Fibroblast of mammary gland (primary cell): Measurements from ENCODE around the gene PDE9A.

Experiments
- DNase-seq: peaks from one replicate; pipeline ENCODE4 v3.0.0-alpha.2; 2010; ENCODE audit warnings: low read depth
- H3K4me3 ChIP-seq: 2 replicates; pipeline ENCODE4 v1.5.1; 2011; ENCODE audit warnings: low read depth, mild to moderate bottlenecking, low read length, moderate library complexity; ENCODE audit not compliant: control insufficient read depth
- TF ChIP-seq, protein P1 (sequence below): conservative IDR thresholded peaks from 2 replicates; pipeline ENCODE4 v1.5.1; 2011; ENCODE audit warnings: low read depth, low read length, inconsistent platforms; ENCODE audit not compliant: control insufficient read depth, insufficient read depth

PDE9A gene

DNA sequence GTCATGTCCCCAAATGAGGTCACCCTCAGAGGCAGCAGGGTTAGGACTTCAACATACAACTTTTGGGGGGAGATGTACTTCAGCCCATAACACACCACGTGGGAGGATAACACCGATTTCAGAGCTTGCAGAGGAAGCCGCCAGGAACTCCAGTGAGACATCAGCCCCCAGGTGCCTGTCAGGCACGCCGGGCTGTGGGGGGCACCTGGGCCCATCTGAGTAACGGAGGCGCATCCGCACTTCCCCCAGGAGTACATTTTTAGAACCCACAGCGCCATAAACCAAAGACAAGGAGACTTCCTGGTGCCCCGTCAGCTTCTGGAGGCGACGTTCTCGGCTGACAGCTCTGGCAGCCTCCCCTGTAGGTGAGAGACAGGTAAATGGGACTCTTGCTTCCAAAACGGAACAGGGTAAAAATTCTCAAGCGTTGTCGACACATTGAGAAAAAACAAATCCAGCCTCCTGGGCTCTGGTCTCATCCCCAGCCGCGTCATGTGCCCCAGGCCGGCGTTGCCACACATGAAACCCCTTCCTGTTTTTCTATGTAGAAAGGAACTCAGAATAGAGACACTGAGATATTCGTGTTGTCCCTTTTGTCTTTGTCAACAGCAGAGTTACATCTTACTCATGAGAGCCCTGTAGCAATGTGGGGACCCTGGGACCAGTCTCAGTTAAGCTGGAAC is 93.3 kb downstream of the PDE9A start:
- DNase-seq, result no peak
- TF ChIP-seq, protein P1, sequence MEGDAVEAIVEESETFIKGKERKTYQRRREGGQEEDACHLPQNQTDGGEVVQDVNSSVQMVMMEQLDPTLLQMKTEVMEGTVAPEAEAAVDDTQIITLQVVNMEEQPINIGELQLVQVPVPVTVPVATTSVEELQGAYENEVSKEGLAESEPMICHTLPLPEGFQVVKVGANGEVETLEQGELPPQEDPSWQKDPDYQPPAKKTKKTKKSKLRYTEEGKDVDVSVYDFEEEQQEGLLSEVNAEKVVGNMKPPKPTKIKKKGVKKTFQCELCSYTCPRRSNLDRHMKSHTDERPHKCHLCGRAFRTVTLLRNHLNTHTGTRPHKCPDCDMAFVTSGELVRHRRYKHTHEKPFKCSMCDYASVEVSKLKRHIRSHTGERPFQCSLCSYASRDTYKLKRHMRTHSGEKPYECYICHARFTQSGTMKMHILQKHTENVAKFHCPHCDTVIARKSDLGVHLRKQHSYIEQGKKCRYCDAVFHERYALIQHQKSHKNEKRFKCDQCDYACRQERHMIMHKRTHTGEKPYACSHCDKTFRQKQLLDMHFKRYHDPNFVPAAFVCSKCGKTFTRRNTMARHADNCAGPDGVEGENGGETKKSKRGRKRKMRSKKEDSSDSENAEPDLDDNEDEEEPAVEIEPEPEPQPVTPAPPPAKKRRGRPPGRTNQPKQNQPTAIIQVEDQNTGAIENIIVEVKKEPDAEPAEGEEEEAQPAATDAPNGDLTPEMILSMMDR, result no peak
- no peak overlapping the region for H3K4me3 ChIP-seq

DNA sequence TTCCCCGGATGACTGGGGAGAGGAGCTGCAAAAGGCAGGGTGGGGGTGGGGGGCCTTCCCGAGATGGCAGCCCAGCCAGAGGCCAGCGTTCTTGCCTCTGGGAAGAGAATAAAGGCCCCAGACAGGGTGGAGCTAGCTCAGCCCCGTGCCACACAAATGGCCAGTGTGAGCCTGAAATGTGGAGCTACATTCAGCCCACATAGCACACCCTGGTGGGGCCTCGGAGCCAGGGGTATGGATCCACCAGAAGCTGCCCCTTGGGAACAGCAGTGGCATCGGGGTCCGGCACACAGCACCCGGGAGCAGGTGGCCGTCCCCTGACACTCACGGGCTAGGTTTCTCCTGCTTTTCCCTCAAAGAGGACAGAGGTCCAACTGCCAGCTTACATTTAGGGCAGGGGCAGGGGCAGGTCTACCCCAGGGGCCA is 93.9 kb downstream of the PDE9A start:
- TF ChIP-seq, protein P1, result no peak
- no peak overlapping the region for H3K4me3 ChIP-seq
- no peak for DNase-seq

GRCh38 chr21:42747746-42748351 is 94.4 kb downstream of the PDE9A start:
- no peak overlapping the region for H3K4me3 ChIP-seq
- DNase-seq, result no peak
- TF ChIP-seq, protein P1, result no peak

DNA sequence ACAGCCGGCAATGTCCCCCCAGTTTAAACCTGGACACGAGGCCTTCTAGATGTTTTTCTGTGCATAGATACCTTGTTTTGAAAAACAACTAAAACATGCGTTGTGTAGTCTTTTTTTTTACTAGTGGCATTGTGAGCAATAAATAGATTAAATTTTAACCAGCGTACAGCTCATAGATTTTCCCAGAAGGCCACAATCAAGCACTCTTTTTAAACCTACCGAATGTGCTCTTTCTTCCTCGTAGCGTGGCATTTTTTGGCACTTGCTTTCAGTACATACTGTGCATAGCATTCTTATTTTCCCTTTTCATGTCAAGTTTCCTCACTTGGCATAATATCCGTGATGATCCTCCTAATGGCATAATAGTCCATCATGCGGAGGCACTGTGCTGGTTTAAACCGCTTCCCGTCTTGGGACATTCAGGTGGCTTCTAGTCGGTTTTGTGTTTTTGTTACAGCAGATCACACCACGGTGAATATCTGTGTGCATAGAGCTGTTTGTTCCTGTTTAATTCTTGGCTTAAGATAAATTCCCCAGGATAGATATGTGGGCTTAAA is 95.3 kb downstream of the PDE9A start:
- no peak for DNase-seq
- H3K4me3 ChIP-seq, result no peak overlapping the region
- TF ChIP-seq, protein P1, result no peak

DNA sequence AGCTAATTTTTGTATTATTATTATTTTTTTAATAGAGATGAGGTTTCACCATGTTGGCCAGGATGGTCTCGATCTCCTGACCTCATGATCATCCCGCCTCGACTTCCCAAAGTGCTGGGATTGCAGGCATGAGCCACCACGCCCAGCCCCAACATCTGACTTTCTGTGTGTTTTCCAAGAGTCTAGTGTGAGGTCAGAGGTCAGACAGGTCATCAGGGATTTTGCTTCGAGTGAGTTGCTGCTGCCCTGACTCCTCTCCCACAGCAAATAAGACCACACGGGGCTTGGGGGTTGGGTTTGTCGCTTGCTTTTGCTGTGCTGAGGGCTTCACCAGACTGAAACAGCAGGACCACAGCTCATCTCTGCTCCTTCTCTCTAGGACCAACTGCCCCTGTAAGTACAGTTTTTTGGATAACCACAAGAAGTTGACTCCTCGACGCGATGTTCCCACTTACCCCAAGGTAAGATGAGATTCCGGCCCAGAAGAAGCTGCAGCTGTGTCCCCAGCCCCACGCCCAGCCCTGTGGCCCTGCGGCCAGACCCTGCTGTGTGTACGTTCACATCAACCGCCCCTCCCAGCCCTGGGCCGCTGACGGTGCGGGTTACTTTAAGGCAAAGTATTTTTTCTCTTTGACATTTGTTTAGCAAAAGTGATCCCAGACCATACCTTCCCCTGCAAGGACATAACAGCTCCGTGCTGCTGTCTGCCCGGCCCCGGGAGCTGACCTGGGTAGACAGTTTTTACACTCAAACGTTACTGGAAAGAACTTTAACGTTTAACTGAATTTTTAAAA is 97.5 kb downstream of the PDE9A start:
- no peak overlapping the region for H3K4me3 ChIP-seq
- no peak for DNase-seq
- TF ChIP-seq, protein P1, result no peak

GRCh38 chr21:42751866-42752265 is 98.4 kb downstream of the PDE9A start:
- TF ChIP-seq, protein P1, result no peak
- DNase-seq, result no peak

More at GRCh38 chr21:42751866-42752265, 98.4 kb downstream of the PDE9A start:
- no peak overlapping the region for H3K4me3 ChIP-seq
